PC-3 (cell line): Measurements from ENCODE around the gene CNIH2. TPM values are rescaled to one million over a fixed set of nuclear protein-coding genes. Genes with fewer than 3 reads are reported as not detected.

Source experiments
- ATAC-seq: fragments of 200-7000 bp; cut with Tn5 transposase; 2 replicates; pipeline ENCODE4 v1.9.1; 2020; ENCODE audit warnings: mild to moderate bottlenecking, moderate library complexity
- BruUV-seq: library from RNA; stranded (reverse); fragments of 400-500 nt; replicated peaks from 2 replicates; lab custom pipeline; 2021; lab: Mats Ljungman, UMichigan
- CTCF ChIA-PET: fragments of 300-600 bp; sonication (Branson Sonifier 250); formaldehyde crosslinking; loops from one replicate; lab custom pipeline; 2022; ENCODE audit warnings: antibody characterized with exemption; lab: Charles Lee
- POLR2A ChIA-PET: fragments of 300-600 bp; sonication (Branson Sonifier 250); formaldehyde crosslinking; loops from one replicate; lab custom pipeline; 2022; ENCODE audit warnings: antibody characterized with exemption; ENCODE audit not compliant: unreplicated experiment; lab: Charles Lee
- DNase-seq: peaks from one replicate; pipeline ENCODE4 v3.0.0-alpha.2; 2015
- H2AFZ ChIP-seq: fragments of 300-600 bp; sonication (generic); 2 replicates; pipeline ENCODE4 v1.6.0; 2016; ENCODE audit warnings: antibody characterized with exemption, low read length
- H3F3A ChIP-seq: fragments of 300-600 bp; sonication (generic); one replicate; pipeline ENCODE4 v1.6.0; 2017; ENCODE audit warnings: antibody characterized with exemption, low read length, control low read depth, mild to moderate bottlenecking; ENCODE audit not compliant: unreplicated experiment
- H3K27ac ChIP-seq: fragments of 300-600 bp; sonication (generic); 2 replicates; pipeline ENCODE4 v1.5.1; 2016; ENCODE audit warnings: mild to moderate bottlenecking, low read length
- H3K27me3 ChIP-seq: fragments of 300-600 bp; sonication (generic); 2 replicates; pipeline ENCODE4 v1.6.1; 2016; ENCODE audit warnings: low read length, mixed read lengths
- H3K36me3 ChIP-seq: fragments of 300-600 bp; sonication (generic); 2 replicates; pipeline ENCODE4 v1.6.1; 2016; ENCODE audit warnings: low read depth, mixed run types, low read length, mixed read lengths
- H3K4me1 ChIP-seq: fragments of 300-600 bp; sonication (generic); 2 replicates; pipeline ENCODE4 v1.5.1; 2016; ENCODE audit warnings: low read length; ENCODE audit not compliant: insufficient read depth
- H3K4me2 ChIP-seq: fragments of 300-600 bp; sonication (generic); 2 replicates; pipeline ENCODE4 v1.6.0; 2016; ENCODE audit warnings: low read length
- H3K4me3 ChIP-seq: fragments of 300-600 bp; sonication (generic); 2 replicates; pipeline ENCODE4 v1.5.1; 2016; ENCODE audit warnings: mild to moderate bottlenecking, low read length, mixed read lengths
- H3K79me2 ChIP-seq: fragments of 300-600 bp; sonication (generic); 2 replicates; pipeline ENCODE4 v1.6.1; 2017; ENCODE audit warnings: low read length, mixed read lengths
- H3K9ac ChIP-seq: fragments of 300-600 bp; sonication (generic); 2 replicates; pipeline ENCODE4 v1.6.0; 2016; ENCODE audit warnings: mild to moderate bottlenecking, low read length
- H3K9me2 ChIP-seq: fragments of 300-600 bp; sonication (generic); replicated peaks from 2 replicates; pipeline ENCODE4 v1.6.1; 2016; ENCODE audit warnings: mixed run types, low read length, mixed read lengths
- H3K9me3 ChIP-seq: fragments of 300-600 bp; sonication (generic); 2 replicates; pipeline ENCODE4 v1.6.1; 2016; ENCODE audit warnings: low read length, mixed read lengths
- H4K20me1 ChIP-seq: fragments of 300-600 bp; sonication (generic); 2 replicates; pipeline ENCODE4 v1.6.1; 2016; ENCODE audit warnings: low read length, mixed read lengths
- CTCF ChIP-seq: fragments of 300-600 bp; sonication (generic); conservative IDR thresholded peaks from 2 replicates; pipeline ENCODE4 v1.5.1; 2017; ENCODE audit warnings: antibody characterized with exemption, low read depth, mild to moderate bottlenecking, low read length
- EZH2 ChIP-seq: fragments of 300-600 bp; sonication (generic); IDR thresholded peaks from one replicate; pipeline ENCODE4 v1.6.1; 2017; ENCODE audit warnings: antibody characterized with exemption, mild to moderate bottlenecking, low read length; ENCODE audit not compliant: unreplicated experiment
- EZH2phosphoT487 ChIP-seq: fragments of 300-600 bp; sonication (generic); IDR thresholded peaks from 2 replicates; pipeline ENCODE4 v1.6.1; 2018; ENCODE audit warnings: mild to moderate bottlenecking, antibody characterized with exemption, low read length, borderline replicate concordance
- intact Hi-C: fragments of 100-400 bp; cut with micrococcal nuclease; formaldehyde crosslinking; loops from 2 replicates; pipeline ENCODE4 v1.9.0; 2023
- total RNA-seq: library from RNA; depleted of rRNA; stranded (reverse); fragments of >200 nt; gene quantifications from 2 replicates; pipeline ENCODE4 v1.2.3, GENCODE V29; 2014

Gene CNIH2
- total RNA-seq, 1 experiment from 2014 or later = 2.2 TPM

- Histone ChIP-seq H4K20me1 (no peaks in the 10 kb centered on the region), H3K4me3 (no peak overlapping the region), H3K27me3 (no peaks in the 10 kb centered on the region), H3K4me2 (no peak overlapping the region), H3K36me3 (peaks cover 9% of the 10 kb centered on the region; the same call in 1 of the 2 replicates), H2AFZ (no peak overlapping the region), H3K27ac (no peak overlapping the region), H3K9ac (no peak overlapping the region), H3K79me2 (no peaks in the 10 kb centered on the region), H3K4me1 (peaks cover 9% of the 10 kb centered on the region; the same call in 1 of the 2 replicates), H3F3A (no peaks in the 10 kb centered on the region), H3K9me3 (no peaks in the 10 kb centered on the region), H3K9me2 (no peaks in the 10 kb centered on the region)
- DNase-seq (peak; percentile 28), ATAC-seq (no peak)
- BruUV-seq = no TSS peak
- TF ChIP-seq EZH2 (no peak), EZH2phosphoT487 (no peak), CTCF (peak; percentile 24; the same call in 1 of the 2 replicates)
- ChIA-PET CTCF (no interaction called here), POLR2A (interaction anchor here (0.6 kb wide), 1 partner anchor 87 kb away, joined by 4 read pairs; no protein-coding TSS in a partner anchor)
- intact Hi-C loops = no loop called here
Measured at GRCh38 chr11:66280428-66280827, 2.5 kb downstream of the CNIH2 start.

GRCh38 chr11:66281001-66281400, 3.0 kb downstream of the CNIH2 start:
- H3K9me3 ChIP-seq = no peaks in the 10 kb centered on the region
- peaks cover 4% of the 10 kb centered on the region; the same call in 1 of the 2 replicates for H3K36me3 ChIP-seq
- H2AFZ ChIP-seq = no peak overlapping the region
- H3K4me3 ChIP-seq = no peak overlapping the region
- no peaks in the 10 kb centered on the region for H3K9me2 ChIP-seq
- no peaks in the 10 kb centered on the region for H3K27me3 ChIP-seq
- no peaks in the 10 kb centered on the region for H3F3A ChIP-seq
- BruUV-seq = no TSS peak
- H3K27ac ChIP-seq = no peak overlapping the region
- H3K9ac ChIP-seq = no peak overlapping the region
- POLR2A ChIA-PET = interaction anchor here (0.7 kb wide), 1 partner anchor 9 kb away, joined by 4 read pairs; no protein-coding TSS in a partner anchor
- peaks cover 9% of the 10 kb centered on the region; the same call in 1 of the 2 replicates for H3K4me1 ChIP-seq
- H3K4me2 ChIP-seq = no peak overlapping the region
- intact Hi-C loops = no loop called here
- no peaks in the 10 kb centered on the region for H4K20me1 ChIP-seq
- peak; percentile 37 for DNase-seq
- no peak for ATAC-seq
- TF ChIP-seq CTCF (no peak), EZH2 (no peak), EZH2phosphoT487 (no peak)
- CTCF ChIA-PET = no interaction called here
- H3K79me2 ChIP-seq = no peaks in the 10 kb centered on the region; the same call in 1 of the 2 replicates

GRCh38 chr11:66281776-66282467, 3.9 kb downstream of the CNIH2 start:
- intact Hi-C loops = no loop called here
- no TSS peak for BruUV-seq
- Histone ChIP-seq H3K27ac (no peak overlapping the region), H3K79me2 (peaks cover 4% of the 10 kb centered on the region; the same call in 1 of the 2 replicates), H3F3A (no peaks in the 10 kb centered on the region), H3K4me3 (no peak overlapping the region), H4K20me1 (no peaks in the 10 kb centered on the region), H3K9me2 (no peaks in the 10 kb centered on the region), H3K9ac (no peak overlapping the region), H3K36me3 (no peaks in the 10 kb centered on the region), H2AFZ (no peak overlapping the region), H3K9me3 (no peaks in the 10 kb centered on the region), H3K4me2 (no peak overlapping the region), H3K27me3 (no peaks in the 10 kb centered on the region), H3K4me1 (peaks cover 9% of the 10 kb centered on the region; the same call in 1 of the 2 replicates)
- DNase-seq (no peak), ATAC-seq (no peak)
- ChIA-PET CTCF (no interaction called here), POLR2A (interaction anchor here (0.7 kb wide), 1 partner anchor 8 kb away, joined by 4 read pairs; no protein-coding TSS in a partner anchor)
- TF ChIP-seq EZH2 = no peak
- TF ChIP-seq EZH2phosphoT487 = no peak
- TF ChIP-seq CTCF = no peak
